Keratinocyte (primary cell): Measurements from ENCODE around the gene ZNF121. TPM values are rescaled to one million over a fixed set of nuclear protein-coding genes. Genes with fewer than 3 reads are reported as not detected.
"Not testable (repeated sequence)": the region's sequence is repeated elsewhere in the genome, so short reads cannot be mapped to it uniquely, and the experiment has no call there.

Source experiments
- DNase-seq: peaks from one replicate; pipeline ENCODE4 v3.0.0-alpha.2; 2011; ENCODE audit warnings: low read depth, missing footprints, low spot score
- FAIRE-seq: peaks from 2 replicates; lab custom pipeline; 2011; peaks lifted over from hg19 to GRCh38; lab: Jason Lieb, UNC
- H2AFZ ChIP-seq: 2 replicates; pipeline ENCODE4 v1.6.0; 2012; ENCODE audit warnings: low read length, control low read depth, inconsistent platforms; ENCODE audit not compliant: control insufficient read depth
- H3K27ac ChIP-seq: 2 replicates; pipeline ENCODE4 v1.5.1; 2011; ENCODE audit warnings: low read length; ENCODE audit not compliant: control insufficient read depth, insufficient read depth
- H3K27me3 ChIP-seq: 3 replicates; pipeline ENCODE4 v1.6.0; 2011; ENCODE audit warnings: low read length; ENCODE audit not compliant: control insufficient read depth, insufficient read depth; ENCODE audit errors: extremely low read depth
- H3K36me3 ChIP-seq, 2 experiments: 2 replicates in 1 of 2; 3 replicates in 1 of 2; pipeline ENCODE4 v1.5.1; 2011; ENCODE audit warnings: low read length in 2 of 2, mild to moderate bottlenecking in 1 of 2; ENCODE audit not compliant: control insufficient read depth in 2 of 2, insufficient read depth in 2 of 2; ENCODE audit errors: extremely low read depth in 1 of 2
- H3K4me1 ChIP-seq: 3 replicates; pipeline ENCODE4 v1.5.1; 2011; ENCODE audit warnings: low read length; ENCODE audit not compliant: control insufficient read depth, insufficient read depth; ENCODE audit errors: extremely low read depth
- H3K4me2 ChIP-seq: 3 replicates; pipeline ENCODE4 v1.6.0; 2011; ENCODE audit warnings: low read depth, low read length; ENCODE audit not compliant: control insufficient read depth, insufficient read depth; ENCODE audit errors: extremely low read depth
- H3K4me3 ChIP-seq, 3 experiments: fragments of 200-600 bp in 1 of 3; sonication (generic) in 1 of 3; 2 replicates in 2 of 3; 3 replicates in 1 of 3; pipeline ENCODE4 v1.5.1; 2011 to 2016; ENCODE audit warnings: low read length in 3 of 3, mild to moderate bottlenecking in 3 of 3, control low read depth in 2 of 3, inconsistent platforms in 1 of 3, low read depth in 1 of 3, mixed read lengths in 1 of 3, mixed run types in 1 of 3, moderate library complexity in 1 of 3; ENCODE audit not compliant: control insufficient read depth in 2 of 3, insufficient read depth in 2 of 3; ENCODE audit errors: extremely low read depth in 1 of 3
- H3K79me2 ChIP-seq: 2 replicates; pipeline ENCODE4 v1.6.0; 2012; ENCODE audit warnings: low read length; ENCODE audit not compliant: control insufficient read depth, insufficient read depth
- H3K9ac ChIP-seq: 3 replicates; pipeline ENCODE4 v1.6.0; 2011; ENCODE audit warnings: low read length; ENCODE audit not compliant: control insufficient read depth, insufficient read depth; ENCODE audit errors: extremely low read depth
- H3K9me1 ChIP-seq: 3 replicates; pipeline ENCODE4 v1.6.0; 2011; ENCODE audit warnings: low read length; ENCODE audit not compliant: control insufficient read depth, insufficient read depth; ENCODE audit errors: extremely low read depth
- H3K9me3 ChIP-seq: 2 replicates; pipeline ENCODE4 v1.5.1; 2012; ENCODE audit warnings: low read depth, low read length; ENCODE audit not compliant: control insufficient read depth
- H4K20me1 ChIP-seq: 3 replicates; pipeline ENCODE4 v1.6.0; 2011; ENCODE audit warnings: low read length; ENCODE audit not compliant: control insufficient read depth, insufficient read depth; ENCODE audit errors: extremely low read depth
- EZH2 ChIP-seq: IDR thresholded peaks from one replicate; pipeline ENCODE4 v1.6.1; 2012; ENCODE audit warnings: inconsistent platforms, mild to moderate bottlenecking, low read length, moderate library complexity
- dilution Hi-C: fragments of 300-500 bp; cut with MboI; formaldehyde crosslinking; loops from one replicate; pipeline ENCODE4 v1.7.0; 2020; ENCODE audit warnings: low sequenced_read_pairs; ENCODE audit not compliant: extremely low pct_ligation_motif_present
- polyA plus RNA-seq, 5 experiments: library from polyadenylated mRNA; depleted of rRNA in 3 of 5; stranded (reverse) in 3 of 5; stranded (forward) in 1 of 5; unstranded in 1 of 5; fragments of >200 nt; gene quantifications; 1 replicate in 1 of 5; 2 replicates in 3 of 5; 3 replicates in 1 of 5; pipeline versions ENCODE4 v1.2.1 to v1.2.3, GENCODE V29; 2011 to 2012; ENCODE audit warnings: missing spikeins in 2 of 5, low read depth in 1 of 5, low replicate concordance in 1 of 5
- TF ChIP-seq, protein P1 (sequence below), 3 experiments: IDR thresholded peaks in 1 of 3; conservative IDR thresholded peaks in 1 of 3; optimal IDR thresholded peaks in 1 of 3; 2 replicates in 2 of 3; 3 replicates in 1 of 3; pipeline versions ENCODE3 to v1.5.1; 2011; ENCODE audit warnings: low read length in 3 of 3, mild to moderate bottlenecking in 3 of 3, moderate library complexity in 2 of 3, control low read depth in 1 of 3, inconsistent platforms in 1 of 3; ENCODE audit not compliant: insufficient read depth in 2 of 3; ENCODE audit errors: extremely low read depth in 1 of 3

The ZNF121 gene
- polyA plus RNA-seq, 1 donor (not counting 4 experiments of a cell fraction or from before 2014, with no cell fraction given): 20.3 TPM

DNA sequence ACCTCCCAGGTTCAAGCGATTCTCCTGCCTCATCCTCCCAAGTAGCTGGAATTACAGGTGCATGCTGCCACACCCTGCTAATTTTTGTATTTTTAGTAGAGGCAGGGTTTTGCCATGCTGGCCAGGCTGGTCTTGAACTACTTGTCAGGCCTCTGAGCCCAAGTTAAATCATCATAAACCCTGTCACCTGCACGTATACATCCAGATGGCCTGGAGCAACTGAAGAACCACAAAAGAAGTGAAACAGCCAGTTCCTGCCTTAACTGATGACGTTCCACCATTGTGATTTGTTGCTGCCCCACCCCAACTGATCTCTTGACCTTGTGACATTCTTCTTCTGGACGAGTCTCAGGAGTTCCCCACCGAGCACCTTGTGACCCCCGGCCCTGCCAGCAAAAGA, 45.1 kb downstream of the ZNF121 start:
- H3K9ac ChIP-seq, FAIRE-seq, H3K9me3 ChIP-seq, DNase-seq, H3K27me3 ChIP-seq, H4K20me1 ChIP-seq, H3K9me1 ChIP-seq, dilution Hi-C loops, H2AFZ ChIP-seq, H3K4me2 ChIP-seq: not testable (repeated sequence)
- Histone ChIP-seq H3K36me3 (peaks cover 9 to 13% of the 10 kb centered on the region in 2 experiments), H3K4me3 (peak overlapping the region in 1 of 3 experiments; percentile 7), H3K4me1 (peaks cover 14% of the 10 kb centered on the region), H3K79me2 (peaks cover 24% of the 10 kb centered on the region), H3K27ac (peak overlapping the region; percentile 98)

DNA sequence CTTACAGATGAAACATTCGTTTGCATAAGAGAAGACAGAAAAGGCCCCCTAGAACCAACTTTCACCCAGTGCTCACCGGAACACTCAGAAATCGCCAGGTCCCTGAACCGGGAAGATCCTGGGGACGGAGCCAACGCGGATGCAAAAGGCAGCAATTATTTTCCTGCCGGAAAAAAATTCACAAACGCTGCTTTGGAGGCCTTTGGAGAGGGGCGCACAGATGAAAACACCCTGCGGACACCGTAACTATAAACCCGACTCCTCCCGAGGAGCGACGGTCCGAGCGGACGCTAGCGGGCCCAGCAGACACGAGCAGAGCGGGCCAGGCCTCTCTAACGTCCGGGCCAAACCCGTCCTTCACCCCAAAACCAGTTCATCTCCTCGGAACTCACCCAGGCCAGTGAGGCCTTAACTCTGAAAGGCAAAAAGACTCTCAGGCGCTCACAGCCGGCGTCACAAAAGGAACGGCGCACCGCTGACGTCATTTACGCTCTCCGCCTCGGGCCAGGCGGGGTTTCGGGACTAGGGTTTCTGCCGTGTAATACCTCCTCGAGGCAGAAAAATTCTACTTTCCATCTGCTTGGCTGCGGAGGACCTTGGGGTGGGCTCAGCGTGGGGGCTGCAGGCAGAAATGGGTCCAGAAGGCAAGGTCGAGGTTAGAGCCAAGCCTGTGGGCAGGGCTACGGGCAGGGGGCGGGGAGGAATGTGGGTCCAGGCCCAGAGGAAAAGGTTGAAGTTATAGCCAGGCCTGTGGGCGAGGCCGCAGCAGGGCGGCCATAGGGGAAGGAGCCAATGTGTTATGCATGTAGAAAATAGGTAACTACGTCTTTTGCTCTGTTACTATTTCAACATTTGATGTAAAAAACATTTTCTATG, 45.9 kb downstream of the ZNF121 start, which contains the start of gene ZNF426:
Gene ZNF426, minus strand, starts transcription at position 463 of the 876 bp plus-strand sequence. CDS start 2,413 bp downstream, outside the sequence.
- dilution Hi-C loops: no loop called here
- H3K79me2 ChIP-seq: peaks cover 24% of the 10 kb centered on the region
- H3K27me3 ChIP-seq: no peaks in the 10 kb centered on the region
- H4K20me1 ChIP-seq: no peaks in the 10 kb centered on the region
- H3K4me2 ChIP-seq: peak within 1 kb of the TSS; percentile 88
- DNase-seq: peak; percentile 26
- no peaks in the 10 kb centered on the region for H3K9me1 ChIP-seq
- peaks cover 14% of the 10 kb centered on the region for H3K4me1 ChIP-seq
- peaks cover 10% of the 10 kb centered on the region for H3K9me3 ChIP-seq
- peak; percentile 94 for FAIRE-seq
- H3K4me3 ChIP-seq: peak within 1 kb of the TSS; percentile 66 to 98 (median 96)
- no peak for TF ChIP-seq EZH2
- TF ChIP-seq, protein P1, sequence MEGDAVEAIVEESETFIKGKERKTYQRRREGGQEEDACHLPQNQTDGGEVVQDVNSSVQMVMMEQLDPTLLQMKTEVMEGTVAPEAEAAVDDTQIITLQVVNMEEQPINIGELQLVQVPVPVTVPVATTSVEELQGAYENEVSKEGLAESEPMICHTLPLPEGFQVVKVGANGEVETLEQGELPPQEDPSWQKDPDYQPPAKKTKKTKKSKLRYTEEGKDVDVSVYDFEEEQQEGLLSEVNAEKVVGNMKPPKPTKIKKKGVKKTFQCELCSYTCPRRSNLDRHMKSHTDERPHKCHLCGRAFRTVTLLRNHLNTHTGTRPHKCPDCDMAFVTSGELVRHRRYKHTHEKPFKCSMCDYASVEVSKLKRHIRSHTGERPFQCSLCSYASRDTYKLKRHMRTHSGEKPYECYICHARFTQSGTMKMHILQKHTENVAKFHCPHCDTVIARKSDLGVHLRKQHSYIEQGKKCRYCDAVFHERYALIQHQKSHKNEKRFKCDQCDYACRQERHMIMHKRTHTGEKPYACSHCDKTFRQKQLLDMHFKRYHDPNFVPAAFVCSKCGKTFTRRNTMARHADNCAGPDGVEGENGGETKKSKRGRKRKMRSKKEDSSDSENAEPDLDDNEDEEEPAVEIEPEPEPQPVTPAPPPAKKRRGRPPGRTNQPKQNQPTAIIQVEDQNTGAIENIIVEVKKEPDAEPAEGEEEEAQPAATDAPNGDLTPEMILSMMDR (optimal IDR thresholded peaks at IDR 0.05 in 1 of 3, IDR thresholded peaks at IDR 0.05 in 1 of 3, conservative IDR thresholded peaks at IDR 0.05 in 1 of 3; ENCODE audit: extremely low read depth in 1 of 3, insufficient read depth in 2 of 3, low read length in 3 of 3): no peak
- H3K27ac ChIP-seq: peak within 1 kb of the TSS; percentile 98
- peak within 1 kb of the TSS; percentile 96 for H2AFZ ChIP-seq
- peaks cover 15 to 19% of the 10 kb centered on the region in 2 experiments for H3K36me3 ChIP-seq
- H3K9ac ChIP-seq: peak within 1 kb of the TSS; percentile 100
